PC-9 (cell line): Measurements from ENCODE around the gene SERPINB2. TPM values are rescaled to one million over a fixed set of nuclear protein-coding genes. Genes with fewer than 3 reads are reported as not detected.
"Not testable (repeated sequence)": the region's sequence is repeated elsewhere in the genome, so short reads cannot be mapped to it uniquely, and the experiment has no call there.

Experiments
- BruUV-seq: library from RNA; stranded (reverse); fragments of 400-500 nt; replicated peaks from 2 replicates; lab custom pipeline; 2021; lab: Mats Ljungman, UMichigan
- CTCF ChIA-PET: fragments of 300-600 bp; sonication (Branson Sonifier 250); formaldehyde crosslinking; loops from one replicate; lab custom pipeline; 2022; ENCODE audit warnings: antibody characterized with exemption; lab: Charles Lee
- POLR2A ChIA-PET: fragments of 300-600 bp; sonication (Branson Sonifier 250); formaldehyde crosslinking; loops from one replicate; lab custom pipeline; 2022; ENCODE audit warnings: antibody characterized with exemption; ENCODE audit not compliant: unreplicated experiment; lab: Charles Lee
- DNase-seq, 2 experiments: peaks; one replicate each; pipeline versions ENCODE4 v3.0.0 to v3.0.0-alpha.2; 2015 to 2022; ENCODE audit warnings: mixed read lengths in 1 of 2
- H2AFZ ChIP-seq: fragments of 200-600 bp; sonication (generic); 2 replicates; pipeline ENCODE4 v1.8.1; 2017; ENCODE audit warnings: antibody characterized with exemption
- H3F3A ChIP-seq: fragments of 200-600 bp; sonication (generic); 2 replicates; pipeline ENCODE4 v1.8.1; 2017; ENCODE audit warnings: antibody characterized with exemption, mild to moderate bottlenecking, low read depth; ENCODE audit not compliant: insufficient read depth
- H3K27ac ChIP-seq: fragments of 200-600 bp; sonication (generic); 2 replicates; pipeline ENCODE4 v1.6.1; 2016; ENCODE audit warnings: mixed run types
- H3K27me3 ChIP-seq: fragments of 200-600 bp; sonication (generic); 2 replicates; pipeline ENCODE4 v1.6.1; 2016; ENCODE audit warnings: low read depth, mixed run types; ENCODE audit not compliant: insufficient read depth
- H3K36me3 ChIP-seq: fragments of 200-600 bp; sonication (generic); 2 replicates; pipeline ENCODE4 v1.6.1; 2016; ENCODE audit warnings: low read depth, mixed run types
- H3K4me1 ChIP-seq: fragments of 200-600 bp; sonication (generic); replicated peaks from 2 replicates; pipeline ENCODE4 v1.6.1; 2016; ENCODE audit warnings: mixed run types; ENCODE audit not compliant: insufficient read depth
- H3K4me2 ChIP-seq: fragments of 200-600 bp; sonication (generic); 2 replicates; pipeline ENCODE4 v1.6.1; 2017; ENCODE audit warnings: mixed run types
- H3K4me3 ChIP-seq: fragments of 200-600 bp; sonication (generic); 2 replicates; pipeline ENCODE4 v1.6.1; 2016; ENCODE audit warnings: mixed run types
- H3K79me2 ChIP-seq: fragments of 200-600 bp; sonication (generic); 2 replicates; pipeline ENCODE4 v1.6.1; 2017; ENCODE audit warnings: low read depth, mixed run types
- H3K9me2 ChIP-seq: fragments of 200-600 bp; sonication (generic); 2 replicates; pipeline ENCODE4 v1.8.1; 2017; ENCODE audit warnings: mild to moderate bottlenecking; ENCODE audit not compliant: insufficient read depth
- H3K9me3 ChIP-seq: fragments of 200-600 bp; sonication (generic); 2 replicates; pipeline ENCODE4 v1.8.1; 2016; ENCODE audit warnings: low read depth; ENCODE audit not compliant: insufficient read depth
- H4K20me1 ChIP-seq: fragments of 200-600 bp; sonication (generic); 2 replicates; pipeline ENCODE4 v1.8.1; 2017; ENCODE audit not compliant: insufficient read depth
- EZH2 ChIP-seq: fragments of 200-600 bp; sonication (generic); IDR thresholded peaks from 2 replicates; pipeline ENCODE4 v1.8.0; 2017; ENCODE audit warnings: antibody characterized with exemption, low read depth
- intact Hi-C: fragments of 100-400 bp; cut with micrococcal nuclease; formaldehyde crosslinking; loops from one replicate; pipeline ENCODE4 v1.10.0; 2022; ENCODE audit not compliant: unreplicated experiment
- total RNA-seq: library from RNA; stranded (reverse); gene quantifications from 2 replicates; pipeline ENCODE4 v1.2.3, GENCODE V29; 2021
- TF ChIP-seq, protein P1 (sequence below): fragments of 200-600 bp; sonication (generic); conservative IDR thresholded peaks from 2 replicates; pipeline ENCODE4 v1.6.1; 2017; ENCODE audit warnings: mixed run types, antibody characterized with exemption, mild to moderate bottlenecking, moderate library complexity

SERPINB2 gene
- total RNA-seq, 1 experiment from 2014 or later: not detected

DNA sequence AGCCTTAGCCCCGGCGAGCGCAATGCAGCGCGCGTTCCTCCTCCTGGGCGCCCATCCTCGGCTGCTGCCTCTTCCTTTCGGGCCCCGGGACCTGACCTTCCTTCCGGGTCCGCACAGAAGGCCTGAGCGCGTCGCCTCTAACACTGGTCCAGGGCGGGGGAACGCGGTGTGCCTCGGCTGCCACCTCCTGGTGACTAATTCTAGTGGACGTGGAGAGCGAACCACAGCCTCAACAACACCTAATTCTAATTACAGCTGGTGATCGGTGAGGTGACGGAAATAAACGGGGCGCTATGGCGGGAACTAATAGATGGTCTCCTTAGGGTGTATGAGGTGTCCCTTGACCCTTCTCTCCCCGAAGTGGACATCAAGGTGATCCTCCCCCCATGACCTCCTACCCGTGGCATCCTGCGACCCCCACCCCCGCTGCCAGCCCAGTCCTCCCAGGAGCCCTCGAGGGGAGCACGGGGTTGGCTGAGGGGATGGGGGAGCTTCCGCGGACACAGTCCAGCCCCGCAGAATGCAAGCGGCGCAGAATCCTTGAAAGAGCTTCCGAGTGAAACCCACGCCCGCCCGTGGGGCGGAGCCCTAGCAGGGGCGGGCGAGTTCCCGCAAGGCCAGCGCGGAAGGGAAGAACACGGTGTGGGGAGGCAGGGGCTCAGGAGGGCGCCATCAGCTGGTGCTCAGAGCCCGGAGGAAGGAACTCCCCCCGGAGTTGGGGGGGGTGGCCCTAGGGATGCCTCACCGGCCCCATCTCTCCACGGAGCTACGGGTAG is 48.8 kb downstream of the SERPINB2 start:
- Histone ChIP-seq H2AFZ (peak overlapping the region; percentile 80), H3K4me2 (peak overlapping the region; percentile 78), H3K36me3 (no peaks in the 10 kb centered on the region), H3F3A (no peaks in the 10 kb centered on the region), H3K4me1 (no peaks in the 10 kb centered on the region), H3K4me3 (peak overlapping the region; percentile 44; the same call in 1 of the 2 replicates), H3K27me3 (no peaks in the 10 kb centered on the region), H3K9me2 (no peaks in the 10 kb centered on the region), H3K27ac (no peak overlapping the region), H3K9me3 (no peaks in the 10 kb centered on the region; the same call in 1 of the 2 replicates), H3K79me2 (no peaks in the 10 kb centered on the region), H4K20me1 (no peaks in the 10 kb centered on the region)
- no TSS peak for BruUV-seq
- ChIA-PET CTCF (interaction anchor here (0.6 to 1.2 kb wide), 2 partner anchors 58 to 418 kb away, joined by 3 to 4 read pairs; no protein-coding TSS in a partner anchor), POLR2A (interaction anchor here (0.6 kb wide), 1 partner anchor 926 kb away, joined by 5 read pairs; no protein-coding TSS in a partner anchor)
- TF ChIP-seq, protein P1, sequence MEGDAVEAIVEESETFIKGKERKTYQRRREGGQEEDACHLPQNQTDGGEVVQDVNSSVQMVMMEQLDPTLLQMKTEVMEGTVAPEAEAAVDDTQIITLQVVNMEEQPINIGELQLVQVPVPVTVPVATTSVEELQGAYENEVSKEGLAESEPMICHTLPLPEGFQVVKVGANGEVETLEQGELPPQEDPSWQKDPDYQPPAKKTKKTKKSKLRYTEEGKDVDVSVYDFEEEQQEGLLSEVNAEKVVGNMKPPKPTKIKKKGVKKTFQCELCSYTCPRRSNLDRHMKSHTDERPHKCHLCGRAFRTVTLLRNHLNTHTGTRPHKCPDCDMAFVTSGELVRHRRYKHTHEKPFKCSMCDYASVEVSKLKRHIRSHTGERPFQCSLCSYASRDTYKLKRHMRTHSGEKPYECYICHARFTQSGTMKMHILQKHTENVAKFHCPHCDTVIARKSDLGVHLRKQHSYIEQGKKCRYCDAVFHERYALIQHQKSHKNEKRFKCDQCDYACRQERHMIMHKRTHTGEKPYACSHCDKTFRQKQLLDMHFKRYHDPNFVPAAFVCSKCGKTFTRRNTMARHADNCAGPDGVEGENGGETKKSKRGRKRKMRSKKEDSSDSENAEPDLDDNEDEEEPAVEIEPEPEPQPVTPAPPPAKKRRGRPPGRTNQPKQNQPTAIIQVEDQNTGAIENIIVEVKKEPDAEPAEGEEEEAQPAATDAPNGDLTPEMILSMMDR: peak; percentile 69
- TF ChIP-seq EZH2: no peak
- intact Hi-C loops: loop anchor here (1.0 to 5.0 kb wide), 4 partner anchors 54 to 419 kb away; no protein-coding TSS in a partner anchor
- peak; percentile 60 to 72 for DNase-seq

DNA sequence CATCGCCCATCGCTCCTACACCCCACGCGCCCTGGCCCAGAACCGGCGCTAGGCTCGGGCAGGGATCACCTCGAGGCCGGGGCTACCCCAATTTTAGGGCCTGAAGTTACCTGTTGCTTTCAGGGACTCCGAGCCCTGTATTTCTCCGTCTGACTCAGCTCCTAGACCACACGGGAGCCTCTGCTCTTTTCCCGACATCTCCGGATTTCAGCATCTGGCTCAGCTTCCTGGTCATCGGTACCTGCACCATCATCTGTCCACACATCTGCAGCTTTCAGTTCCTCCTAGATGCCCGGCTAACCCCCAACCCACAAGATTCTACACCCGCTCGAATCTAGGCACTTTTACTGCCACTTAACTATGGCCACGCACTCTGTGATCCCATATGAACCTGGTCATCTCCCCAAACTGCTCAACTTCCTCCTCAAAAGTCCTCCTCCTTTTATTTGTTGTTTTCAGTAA is 49.5 kb downstream of the SERPINB2 start:
- intact Hi-C loops: loop anchor here (1.0 to 5.0 kb wide), 4 partner anchors 55 to 420 kb away; no protein-coding TSS in a partner anchor
- H4K20me1 ChIP-seq: no peaks in the 10 kb centered on the region
- no peaks in the 10 kb centered on the region for H3F3A ChIP-seq
- no peak overlapping the region for H3K4me3 ChIP-seq
- no peaks in the 10 kb centered on the region for H3K9me2 ChIP-seq
- ChIA-PET CTCF (interaction anchor here (1.2 kb wide), 1 partner anchor 418 kb away, joined by 4 read pairs; no protein-coding TSS in a partner anchor), POLR2A (no interaction called here)
- H2AFZ ChIP-seq: no peak overlapping the region
- no peak for TF ChIP-seq EZH2
- TF ChIP-seq, protein P1: no peak
- no peak overlapping the region for H3K27ac ChIP-seq
- DNase-seq: no peak
- BruUV-seq: no TSS peak
- H3K4me1 ChIP-seq: no peaks in the 10 kb centered on the region
- no peaks in the 10 kb centered on the region for H3K36me3 ChIP-seq
- no peaks in the 10 kb centered on the region; the same call in 1 of the 2 replicates for H3K9me3 ChIP-seq
- H3K27me3 ChIP-seq: no peaks in the 10 kb centered on the region
- H3K79me2 ChIP-seq: no peaks in the 10 kb centered on the region
- H3K4me2 ChIP-seq: no peak overlapping the region

DNA sequence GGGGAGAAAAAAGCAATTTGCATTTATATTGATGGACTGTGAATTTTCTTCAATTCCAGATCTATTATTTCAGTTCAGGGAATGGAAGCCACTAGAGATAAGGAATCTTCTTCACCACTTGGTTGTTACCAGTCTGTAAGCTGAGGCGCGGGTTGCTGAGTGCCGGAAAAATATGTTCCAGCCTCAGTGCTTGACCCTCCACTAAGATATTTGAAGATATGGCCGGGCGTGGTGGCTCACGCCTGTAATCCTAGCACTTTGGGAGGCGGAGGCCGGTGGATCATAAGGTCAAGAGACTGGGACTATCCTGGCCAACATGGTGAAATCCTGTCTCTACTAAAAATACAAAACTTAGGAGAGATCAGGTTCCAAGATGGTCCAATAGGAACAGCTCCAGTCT is 52.5 kb downstream of the SERPINB2 start:
- TF ChIP-seq, protein P1: no peak
- TF ChIP-seq EZH2: no peak
- CTCF ChIA-PET: no interaction called here
- POLR2A ChIA-PET: no interaction called here
- no peaks in the 10 kb centered on the region for H3K79me2 ChIP-seq
- no peaks in the 10 kb centered on the region for H3K27me3 ChIP-seq
- no peak overlapping the region for H3K4me3 ChIP-seq
- no peak overlapping the region for H2AFZ ChIP-seq
- BruUV-seq: no TSS peak
- no peaks in the 10 kb centered on the region for H3K36me3 ChIP-seq
- no peak overlapping the region for H3K4me2 ChIP-seq
- H3K9me3 ChIP-seq: no peaks in the 10 kb centered on the region
- no peaks in the 10 kb centered on the region for H3K4me1 ChIP-seq
- H3K27ac ChIP-seq: no peak overlapping the region
- no peak for DNase-seq
- no peaks in the 10 kb centered on the region for H3K9me2 ChIP-seq
- intact Hi-C loops: no loop called here
- no peaks in the 10 kb centered on the region for H3F3A ChIP-seq
- H4K20me1 ChIP-seq: no peaks in the 10 kb centered on the region

DNA sequence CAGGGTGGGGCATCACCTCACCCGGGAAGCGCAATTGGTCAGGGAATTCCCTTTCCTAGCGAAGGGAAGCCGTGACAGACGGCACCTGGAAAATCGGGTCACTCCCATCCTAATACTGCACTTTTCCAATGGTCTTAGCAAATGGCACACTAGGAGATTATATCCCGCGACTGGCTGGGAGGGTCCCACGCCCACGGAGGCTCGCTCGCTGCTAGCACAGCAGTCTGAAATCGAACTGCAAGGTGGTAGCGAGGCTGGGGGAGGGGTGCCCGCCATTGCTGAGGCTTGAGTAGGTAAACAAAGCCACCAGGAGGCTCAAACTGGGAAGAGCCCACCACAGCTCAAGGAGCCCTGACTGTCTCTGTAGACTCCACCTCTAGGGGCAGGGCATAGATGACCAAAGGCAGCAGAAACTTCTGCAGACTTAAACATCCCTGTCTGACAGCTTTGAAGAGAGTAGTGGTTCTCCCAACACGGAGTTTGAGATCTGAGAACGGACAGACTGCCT is 53.1 kb downstream of the SERPINB2 start:
- H3K9me3 ChIP-seq, H3K27ac ChIP-seq, intact Hi-C loops, H3K4me2 ChIP-seq, POLR2A ChIA-PET, H3F3A ChIP-seq, H3K27me3 ChIP-seq, CTCF ChIA-PET, DNase-seq, BruUV-seq, H3K9me2 ChIP-seq, H3K36me3 ChIP-seq, H3K79me2 ChIP-seq, H4K20me1 ChIP-seq, H2AFZ ChIP-seq, H3K4me3 ChIP-seq, H3K4me1 ChIP-seq: not testable (repeated sequence)
